H1 (cell line): ENCODE results near the gene RBMS1. TPM values are rescaled to one million over a fixed set of nuclear protein-coding genes. Genes with fewer than 3 reads are reported as not detected.

Source experiments
- CHD7 ChIP-seq: fragments of 300-600 bp; sonication (generic); IDR thresholded peaks from 2 replicates; pipeline ENCODE4 v1.7.1; 2012; ENCODE audit warnings: low read length, moderate library complexity, mild to moderate bottlenecking, inconsistent platforms; ENCODE audit not compliant: insufficient replicate concordance
- KDM5A ChIP-seq: fragments of 200-600 bp; IDR thresholded peaks from 2 replicates; pipeline ENCODE4 v1.7.1; 2012; ENCODE audit warnings: mild to moderate bottlenecking, low read length, inconsistent platforms, mixed read lengths
- RFX5 ChIP-seq: IDR thresholded peaks from 2 replicates; pipeline ENCODE4 v1.6.1; 2011; ENCODE audit warnings: low read depth, low read length, improper control_type of control experiment, borderline replicate concordance
- RXRA ChIP-seq: IDR thresholded peaks from 2 replicates; pipeline ENCODE4 v1.6.1; 2011; ENCODE audit warnings: low read depth, mild to moderate bottlenecking, low read length, moderate library complexity; ENCODE audit not compliant: insufficient read depth
- SIN3A ChIP-seq, 2 experiments: IDR thresholded peaks in 1 of 2; conservative IDR thresholded peaks in 1 of 2; 2 replicates each; pipeline ENCODE4 v1.6.1; 2011 to 2012; ENCODE audit warnings: low read length in 2 of 2, improper control_type of control experiment in 1 of 2, low read depth in 1 of 2, mild to moderate bottlenecking in 1 of 2
- SIRT6 ChIP-seq: IDR thresholded peaks from one replicate; pipeline ENCODE4 v1.7.1; 2012; ENCODE audit warnings: low read length, inconsistent platforms
- polyA plus RNA-seq, 7 experiments: library from polyadenylated mRNA; depleted of rRNA in 3 of 7; stranded (reverse) in 5 of 7; unstranded in 2 of 7; fragments of >200 nt in 5 of 7; fragments of 200-250 nt in 2 of 7; gene quantifications; 1 replicate in 5 of 7; 2 replicates in 1 of 7; 4 replicates in 1 of 7; pipeline versions ENCODE4 v1.2.1 to v1.2.3, GENCODE V29; 2011 to 2013; ENCODE audit warnings: missing spikeins in 2 of 7, mixed read lengths in 2 of 7
- total RNA-seq: library from RNA; stranded (reverse); fragmentation: NEBNext Ultra II Directional; extraction: Animal tissue kit (Norgen Biotek cat#: 25700); gene quantifications from 2 replicates; pipeline ENCODE4 v1.2.1, GENCODE V29; 2021

RBMS1 gene
- total and polyA plus RNA-seq, 2 of the 8 experiments (the other 6 are each of a cell fraction or from before 2014, with no cell fraction given), result 53.7 to 60.0 TPM

GRCh38 chr2:160326786-160327185 lies 166.8 kb downstream of the RBMS1 start (continued):
- TF ChIP-seq CHD7 (no peak), KDM5A (no peak), RFX5 (no peak), SIN3A (conservative IDR thresholded peaks at IDR 0.05 in 1 of 2, IDR thresholded peaks at IDR 0.05 in 1 of 2; ENCODE audit: low read depth in 1 of 2, low read length in 2 of 2) (no peak), SIRT6 (no peak), RXRA (no peak)
